ENCODE data around the gene YJEFN3. TPM values are rescaled to one million over a fixed set of nuclear protein-coding genes. Genes with fewer than 3 reads are reported as not detected.

The YJEFN3 gene
- total and polyA plus RNA-seq, 2 of the 8 experiments (the other 6 are each of a cell fraction or from before 2014, with no cell fraction given), result 5.7 to 9.4 TPM

DNA sequence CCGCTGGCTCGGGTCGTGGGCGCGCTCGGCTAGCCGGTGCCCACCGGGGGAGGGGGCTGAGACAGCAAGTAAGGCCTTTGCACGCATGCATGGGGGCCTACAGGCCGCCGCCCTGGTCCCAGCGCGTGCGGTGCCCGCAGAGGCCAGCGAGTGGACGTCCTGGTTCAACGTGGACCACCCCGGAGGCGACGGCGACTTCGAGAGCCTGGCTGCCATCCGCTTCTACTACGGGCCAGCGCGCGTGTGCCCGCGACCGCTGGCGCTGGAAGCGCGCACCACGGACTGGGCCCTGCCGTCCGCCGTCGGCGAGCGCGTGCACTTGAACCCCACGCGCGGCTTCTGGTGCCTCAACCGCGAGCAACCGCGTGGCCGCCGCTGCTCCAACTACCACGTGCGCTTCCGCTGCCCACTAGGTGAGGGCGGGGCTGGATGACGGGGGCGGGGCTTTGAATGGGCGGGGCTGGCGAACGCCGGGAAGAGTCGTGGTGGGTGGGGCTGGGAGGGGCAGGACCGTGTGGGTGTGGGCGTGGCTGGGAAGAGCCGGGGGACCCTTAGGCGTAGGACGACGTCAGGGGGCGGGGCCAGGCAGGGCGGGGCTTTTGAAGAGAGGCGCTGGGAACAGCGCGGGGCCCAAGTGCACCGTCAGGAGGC, 11.5 kb downstream of the YJEFN3 start:
- no peak overlapping the region for H3K14ac ChIP-seq (ENCODE audit: insufficient read length)
- 0 out of 2 replicates have a peak overlapping the region, but pooled peaks have one; percentile 27 for H2BK12ac ChIP-seq (ENCODE audit: low read depth, low read length)
- H3K27ac ChIP-seq (ENCODE audit: low read depth, low read length), result no peak overlapping the region
- no peak overlapping the region for H3K56ac ChIP-seq (replicated peaks; ENCODE audit: insufficient read length, low read depth, low read length)
- H3K4me1 ChIP-seq (replicated peaks in 1 of 4; ENCODE audit: control insufficient read depth in 3 of 4, insufficient read depth in 4 of 4, low read length in 3 of 4), result peaks cover 0 to 8% (median 3%) of the 10 kb centered on the region in 4 experiments; a peak in 3 of 7 replicates
- H3K4ac ChIP-seq (replicated peaks; ENCODE audit: insufficient read length, low read depth, low read length), result no peak overlapping the region
- no peak overlapping the region for H3K18ac ChIP-seq (ENCODE audit: extremely low read depth, low read length)
- H4K8ac ChIP-seq (ENCODE audit: extremely low read depth, insufficient read depth, low read length), result no peak overlapping the region; the same call in 1 of the 2 replicates
- H3K79me1 ChIP-seq (ENCODE audit: low read depth, low read length), result no peaks in the 10 kb centered on the region
- peak overlapping the region; percentile 52 to 66 for H3K4me2 ChIP-seq (ENCODE audit: insufficient read depth in 1 of 2, low read depth in 2 of 2, low read length in 2 of 2)
- no peak overlapping the region for H4K5ac ChIP-seq (ENCODE audit: insufficient read length, low read depth, low read length)
- ChIA-PET POLR2A (ENCODE audit: partially characterized antibody) (interaction anchor here (0.7 to 1.6 kb wide), 4 partner anchors 8 to 110 kb away, joined by 4 to 6 read pairs (median 5); no protein-coding TSS in a partner anchor), CTCF (ENCODE audit: partially characterized antibody) (interaction anchor here (0.7 to 8.2 kb wide), 7 partner anchors 10 to 178 kb away, joined by 3 to 104 read pairs (median 4); partner anchors contain the start of gene NDUFA13)
- no peak overlapping the region for H4K91ac ChIP-seq (replicated peaks; ENCODE audit: insufficient read length, low read length)
- H2BK120ac ChIP-seq (replicated peaks; ENCODE audit: low read depth, low read length), result no peak overlapping the region
- 81% methylated on average over 38 of the region's 74 CpGs; no CpG with 5 or more reads in 1 of the 2 experiments for WGBS, 2 experiments (ENCODE audit: extremely low coverage in 1 of 2, insufficient coverage in 1 of 2, insufficient read length in 1 of 2, insufficient replicate concordance in 2 of 2, low coverage in 1 of 2, low lambda C conversion rate in 2 of 2, missing lambda C conversion rate in 1 of 2)
- H3K23ac ChIP-seq (ENCODE audit: insufficient read length), result no peak overlapping the region
- H4K20me1 ChIP-seq (replicated peaks in 1 of 2; ENCODE audit: control insufficient read depth in 1 of 2, insufficient read depth in 2 of 2, low read length in 2 of 2), result peaks cover 3% of the 10 kb centered on the region in 2 experiments
- peaks cover 6 to 26% (median 20%) of the 10 kb centered on the region in 4 experiments for H3K27me3 ChIP-seq (replicated peaks in 1 of 4; ENCODE audit: control insufficient read depth in 3 of 4, extremely low read depth in 1 of 4, insufficient read depth in 3 of 4, low read length in 3 of 4)
- DNase-seq (ENCODE audit: low read depth in 1 of 2, low spot score in 2 of 2) (peak; percentile 81 to 94), FAIRE-seq (no peak)
- H2BK20ac ChIP-seq (ENCODE audit: low read length), result no peak overlapping the region
- H3K4me3 ChIP-seq (ENCODE audit: extremely low read depth in 1 of 4, insufficient read depth in 2 of 4, low read depth in 3 of 4, low read length in 4 of 4), result peak overlapping the region; percentile 3 to 55 (median 46); a peak in 5 of 8 replicates
- peaks cover 9% of the 10 kb centered on the region; the same call in 1 of the 2 replicates for H3K23me2 ChIP-seq (ENCODE audit: low read depth, low read length)
- H3K79me2 ChIP-seq (ENCODE audit: control insufficient read depth in 1 of 2, insufficient read depth in 2 of 2, low read length in 2 of 2), result no peaks in the 10 kb centered on the region
- no peak overlapping the region for H2BK5ac ChIP-seq (ENCODE audit: low read depth, low read length)
- H3K36me3 ChIP-seq (ENCODE audit: control insufficient read depth in 2 of 4, insufficient read depth in 4 of 4, low read length in 3 of 4), result no peaks in the 10 kb centered on the region
- TF ChIP-seq POLR2AphosphoS5 (IDR thresholded peaks at IDR 0.05; ENCODE audit: low read depth, low read length) (no peak), CBX8 (IDR thresholded peaks at IDR 0.05; ENCODE audit: borderline replicate concordance, low read depth, low read length) (no peak), GABPA (IDR thresholded peaks at IDR 0.05; ENCODE audit: borderline replicate concordance, insufficient read depth, low read length) (0 out of 2 replicates have a peak, but pooled peaks have one; percentile 20), BACH1 (IDR thresholded peaks at IDR 0.05; ENCODE audit: low read length) (no peak), POLR2A (IDR thresholded peaks at IDR 0.05; ENCODE audit: control extremely low read depth in 1 of 2, low read depth in 2 of 2, low read length in 2 of 2) (no peak), CREB1 (IDR thresholded peaks at IDR 0.05) (peak; percentile 67; the same call in 1 of the 2 replicates)
- TF ChIP-seq, protein P1, sequence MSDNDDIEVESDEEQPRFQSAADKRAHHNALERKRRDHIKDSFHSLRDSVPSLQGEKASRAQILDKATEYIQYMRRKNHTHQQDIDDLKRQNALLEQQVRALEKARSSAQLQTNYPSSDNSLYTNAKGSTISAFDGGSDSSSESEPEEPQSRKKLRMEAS (IDR thresholded peaks at IDR 0.05), result peak; percentile 99
- TF ChIP-seq, protein P2, sequence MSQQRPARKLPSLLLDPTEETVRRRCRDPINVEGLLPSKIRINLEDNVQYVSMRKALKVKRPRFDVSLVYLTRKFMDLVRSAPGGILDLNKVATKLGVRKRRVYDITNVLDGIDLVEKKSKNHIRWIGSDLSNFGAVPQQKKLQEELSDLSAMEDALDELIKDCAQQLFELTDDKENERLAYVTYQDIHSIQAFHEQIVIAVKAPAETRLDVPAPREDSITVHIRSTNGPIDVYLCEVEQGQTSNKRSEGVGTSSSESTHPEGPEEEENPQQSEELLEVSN (IDR thresholded peaks at IDR 0.05), result peak; percentile 95
- peaks cover 0 to 4% of the 10 kb centered on the region in 2 experiments; a peak in 1 of 4 replicates for H3K9me3 ChIP-seq (ENCODE audit: insufficient read depth in 2 of 2, low read depth in 1 of 2, low read length in 1 of 2)
- no peak overlapping the region for H2BK15ac ChIP-seq (ENCODE audit: low read length)
- 0 out of 2 replicates have a peak overlapping the region, but pooled peaks have one; percentile 39 for H2AK5ac ChIP-seq (ENCODE audit: low read depth, low read length)
- no peak overlapping the region for H3K9ac ChIP-seq (replicated peaks in 1 of 4; ENCODE audit: extremely low read depth in 1 of 4, low read depth in 3 of 4, low read length in 3 of 4)
- H2AFZ ChIP-seq (ENCODE audit: low read length), result no peak overlapping the region

Data from H1 (cell line).